NCI-H2227 treated with DMSO at 0.1 percent for 48 hours (cell line): Measurements from ENCODE around the gene KNDC1.
"Not testable (repeated sequence)": the region's sequence is repeated elsewhere in the genome, so short reads cannot be mapped to it uniquely, and the experiment has no call there.

Source experiments
- DNase-seq: peaks from one replicate; lab custom pipeline; 2025; lab: John Stamatoyannopoulos, UW

Gene KNDC1

GRCh38 chr10:133259602-133259989, 99.6 kb downstream of the KNDC1 start:
- DNase-seq: no peak

DNA sequence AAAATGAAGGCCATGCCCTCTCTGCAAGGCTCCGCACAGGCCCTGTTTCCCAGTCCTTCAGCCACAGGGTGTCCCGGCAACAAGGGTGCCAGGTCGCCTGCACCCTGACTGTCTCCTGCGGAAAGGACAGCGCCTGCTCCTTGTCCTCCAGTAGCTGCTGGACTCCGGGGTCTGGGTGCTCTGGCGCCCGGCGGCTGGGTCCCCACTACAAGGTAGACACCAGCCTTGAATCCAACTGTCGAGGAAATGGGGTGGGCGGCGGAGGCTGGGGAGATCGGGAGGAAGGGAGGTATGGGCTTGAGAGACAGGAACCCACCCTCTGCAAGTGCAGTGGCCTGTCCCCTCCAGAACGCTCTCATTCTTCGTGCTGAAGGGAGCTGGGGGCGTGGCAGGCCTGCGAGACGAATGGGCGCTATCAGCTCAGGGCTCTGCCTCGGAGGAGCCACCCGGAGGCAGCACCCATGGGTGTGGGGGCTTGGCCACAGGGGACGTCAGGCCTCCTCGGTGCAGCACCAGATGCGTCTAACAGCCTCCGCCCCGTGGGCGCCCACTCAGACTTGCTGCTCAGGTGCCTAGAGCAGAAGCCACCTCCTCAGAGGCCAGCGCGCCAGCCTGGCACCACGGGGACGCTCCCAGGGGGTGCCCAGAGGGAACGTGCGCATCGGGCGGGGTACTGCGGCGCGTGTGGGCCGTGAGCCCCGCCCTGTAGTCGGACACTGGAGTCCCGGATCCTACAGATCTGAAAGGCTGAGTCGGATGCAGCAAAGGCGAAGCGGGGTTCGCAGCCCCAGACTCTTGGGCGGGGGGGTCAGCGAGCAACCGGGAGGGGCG, 101.1 kb downstream of the KNDC1 start:
- DNase-seq: no peak

GRCh38 chr10:133261726-133262325, 101.8 kb downstream of the KNDC1 start:
- peak; percentile 64 for DNase-seq

GRCh38 chr10:133262696-133263095, 102.7 kb downstream of the KNDC1 start:
- no peak for DNase-seq

DNA sequence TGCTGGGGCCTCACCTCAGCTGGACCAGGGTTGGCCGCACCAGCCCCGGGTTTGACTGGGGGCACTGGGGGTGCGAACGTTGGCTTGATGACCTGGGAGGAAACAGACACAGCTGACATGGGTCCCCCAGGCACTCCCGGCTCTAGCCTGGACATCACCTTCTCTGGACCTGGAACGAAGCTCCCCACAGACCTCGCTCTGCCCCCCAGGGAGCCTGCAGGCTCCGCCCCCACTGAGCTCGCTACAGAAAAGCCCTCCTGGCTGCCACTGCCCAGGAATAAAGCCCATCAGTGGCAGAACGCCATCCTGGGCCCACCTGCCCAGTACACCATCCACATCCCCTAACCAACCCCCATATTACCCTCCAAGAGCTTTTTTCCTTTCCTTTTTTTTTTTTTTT, 103.7 kb downstream of the KNDC1 start:
- no peak for DNase-seq

GRCh38 chr10:133264461-133264860, 104.4 kb downstream of the KNDC1 start:
- DNase-seq: no peak

GRCh38 chr10:133265052-133265451, 105.0 kb downstream of the KNDC1 start:
- DNase-seq: not testable (repeated sequence)

DNA sequence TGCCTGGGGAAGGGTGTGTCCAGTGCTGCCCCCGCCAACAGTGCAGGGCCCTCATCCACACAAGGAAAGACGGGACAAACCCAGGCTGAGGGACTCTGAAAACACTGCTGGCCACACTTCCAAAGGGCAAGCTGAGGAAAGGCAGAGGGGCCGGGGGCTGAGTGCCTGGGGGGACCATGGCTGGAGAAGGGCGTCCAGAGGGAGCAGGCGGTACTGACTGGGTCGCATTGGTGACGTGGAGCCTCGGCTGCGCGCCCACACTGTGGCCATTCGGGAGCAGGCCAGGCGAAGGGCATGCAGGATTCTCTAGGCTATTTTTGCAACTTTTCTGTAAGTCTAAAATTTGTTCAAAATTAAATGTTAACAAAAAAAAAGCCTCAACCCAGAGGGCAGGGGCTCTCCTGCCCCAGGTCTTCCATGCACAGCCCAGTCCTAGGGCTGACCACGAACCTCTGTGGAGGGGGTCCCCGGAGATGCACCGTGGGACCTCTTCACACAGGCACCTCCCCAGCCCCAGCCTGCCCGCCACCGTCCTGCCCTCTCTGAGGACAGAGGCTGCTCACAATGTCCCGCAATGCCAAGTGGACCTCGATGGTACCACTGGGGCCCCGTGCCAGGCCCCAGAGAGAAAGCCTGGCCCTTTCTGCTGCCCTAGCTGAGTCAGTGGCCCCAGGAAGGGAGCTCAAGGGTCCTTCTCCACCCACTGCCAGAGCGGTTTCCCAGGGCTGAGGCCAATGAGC, 106.2 kb downstream of the KNDC1 start:
- DNase-seq: no peak

DNA sequence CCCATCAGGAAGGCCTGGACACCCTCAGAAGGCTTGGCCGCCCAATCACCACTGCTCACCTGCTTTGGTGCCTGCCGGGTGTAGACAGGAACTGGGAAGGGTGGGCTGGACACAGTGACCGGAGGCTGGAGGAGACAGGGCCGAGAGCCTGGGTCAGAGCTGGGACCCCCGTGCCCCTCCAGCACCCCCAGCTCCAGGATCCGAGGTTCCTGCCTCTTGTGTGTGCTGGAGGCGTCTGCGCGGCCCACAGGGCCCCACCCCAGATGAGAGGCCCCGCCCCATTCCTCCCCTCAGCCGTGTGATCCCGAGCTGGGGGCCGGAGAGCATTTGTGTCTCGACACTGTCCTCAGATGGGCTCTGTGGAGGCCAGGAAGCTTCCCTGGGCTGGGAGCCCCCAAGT, 107.3 kb downstream of the KNDC1 start:
- no peak for DNase-seq

- no peak for DNase-seq
Observed at GRCh38 chr10:133267829-133268228, 107.8 kb downstream of the KNDC1 start.

DNA sequence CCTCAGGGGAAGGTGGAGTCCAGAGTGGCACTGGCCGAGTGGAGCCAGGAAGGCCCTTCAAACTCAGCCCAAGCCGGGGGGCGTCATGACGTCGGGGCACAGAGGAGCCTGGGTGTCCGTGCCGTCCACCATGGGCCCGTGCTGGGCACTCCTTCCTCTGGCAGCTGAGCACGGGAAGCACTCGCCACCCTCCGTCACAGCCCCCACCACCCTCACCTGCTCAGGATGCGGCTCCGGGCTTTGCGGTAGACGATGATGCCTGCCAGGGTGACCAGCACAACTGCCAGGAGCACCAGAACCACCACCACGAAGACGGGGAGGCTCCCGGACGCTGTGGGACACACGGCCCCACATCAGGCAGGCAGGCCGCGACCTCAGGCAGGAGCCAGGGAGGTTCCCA, 108.5 kb downstream of the KNDC1 start:
- DNase-seq: no peak

DNA sequence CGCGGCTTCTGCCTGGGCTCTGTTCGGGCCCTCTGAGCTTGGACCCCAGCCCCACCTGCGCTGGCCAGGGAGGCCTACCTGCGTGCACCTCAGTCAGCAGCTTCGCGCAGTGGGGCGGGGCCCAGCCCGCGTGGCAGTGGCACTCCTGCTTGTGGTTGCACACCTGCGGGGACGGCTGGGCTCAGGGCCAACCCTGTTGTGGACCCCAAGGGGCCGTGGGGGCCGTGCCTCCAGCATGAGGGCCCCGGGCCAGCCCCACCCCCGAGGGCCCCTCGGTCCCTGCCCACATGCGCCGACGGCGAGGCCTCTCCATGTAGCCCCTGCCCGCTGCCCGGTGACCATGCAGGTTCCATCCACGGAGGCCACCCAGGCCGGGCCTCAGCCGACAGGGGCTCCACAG, 109.3 kb downstream of the KNDC1 start:
- no peak for DNase-seq

DNA sequence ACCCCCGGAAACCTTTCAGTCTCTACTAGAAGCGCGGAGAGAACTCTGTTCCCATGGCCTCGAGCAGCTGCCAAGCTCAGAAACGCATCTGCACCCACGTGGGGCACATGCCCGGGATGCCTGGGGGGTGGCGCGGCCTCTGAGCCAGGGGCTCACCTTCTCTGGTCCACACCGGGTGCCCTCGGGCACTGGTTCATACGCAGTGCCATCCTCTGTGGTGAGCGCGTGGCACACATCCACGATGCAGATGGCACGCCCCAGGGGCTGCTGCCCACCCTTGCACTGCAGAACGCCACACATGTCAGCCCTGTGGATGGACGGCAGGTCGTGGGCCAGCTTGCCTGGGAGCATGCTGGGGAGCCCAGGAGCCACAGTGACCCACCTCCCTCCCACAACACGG, 110.2 kb downstream of the KNDC1 start:
- no peak for DNase-seq

GRCh38 chr10:133270773-133271297, 110.8 kb downstream of the KNDC1 start:
- no peak for DNase-seq

- no peak for DNase-seq
Observed at GRCh38 chr10:133271521-133272300, 111.7 kb downstream of the KNDC1 start.

DNA sequence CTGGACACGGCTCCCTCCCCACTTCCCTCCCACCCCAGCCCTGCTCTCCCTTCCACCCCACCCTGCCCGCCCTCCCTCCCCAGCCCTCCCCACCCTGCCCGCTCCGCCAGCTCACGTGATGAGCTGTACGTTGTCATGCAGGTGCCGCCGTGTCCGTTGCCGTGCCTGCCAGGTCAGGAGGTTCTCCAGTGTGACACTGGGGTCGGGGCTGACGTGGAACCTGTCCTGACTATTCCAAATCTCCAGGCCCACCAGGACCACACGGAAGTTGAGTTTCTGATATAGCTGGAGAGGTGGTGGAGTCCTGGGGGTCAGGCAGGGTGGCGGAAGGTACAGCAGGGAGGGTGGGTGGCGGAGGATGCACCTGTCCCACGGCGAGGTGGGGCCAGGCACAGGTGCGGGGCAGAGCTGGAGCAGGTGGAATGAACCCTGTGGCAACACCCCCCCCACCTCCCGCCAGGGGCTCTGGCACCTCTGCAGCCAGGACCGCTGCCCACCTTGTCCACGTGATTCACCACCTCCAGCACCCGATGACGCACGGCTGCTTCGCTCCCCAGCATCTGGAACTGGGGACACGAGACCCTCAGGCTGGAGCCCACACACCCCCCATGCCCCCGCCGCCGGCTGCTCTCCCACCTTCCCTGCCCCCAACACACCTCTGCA, 112.4 kb downstream of the KNDC1 start:
- DNase-seq: no peak

DNA sequence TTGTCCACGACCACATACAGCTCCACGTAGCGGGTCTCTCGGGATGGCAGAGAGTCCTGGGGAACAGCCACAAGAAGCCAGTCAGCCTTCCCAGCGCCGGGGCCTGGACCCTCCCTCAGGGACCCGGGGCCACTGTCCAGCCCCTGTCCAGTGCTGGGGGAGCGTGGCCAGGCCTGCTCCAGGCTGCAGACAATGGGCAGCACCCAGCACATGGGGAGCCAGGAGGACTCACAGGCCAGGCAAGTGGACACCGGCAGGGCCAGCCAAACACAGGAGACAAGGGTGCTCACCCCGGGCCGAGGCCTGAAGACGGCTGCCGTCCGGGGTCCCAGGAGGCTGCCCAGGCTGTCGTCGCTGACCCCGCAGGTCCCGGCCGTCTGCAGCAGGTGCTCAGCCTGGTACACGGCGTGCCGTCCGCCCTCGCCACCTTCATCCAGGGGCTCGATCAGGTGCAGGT, 113.0 kb downstream of the KNDC1 start:
- no peak for DNase-seq

DNA sequence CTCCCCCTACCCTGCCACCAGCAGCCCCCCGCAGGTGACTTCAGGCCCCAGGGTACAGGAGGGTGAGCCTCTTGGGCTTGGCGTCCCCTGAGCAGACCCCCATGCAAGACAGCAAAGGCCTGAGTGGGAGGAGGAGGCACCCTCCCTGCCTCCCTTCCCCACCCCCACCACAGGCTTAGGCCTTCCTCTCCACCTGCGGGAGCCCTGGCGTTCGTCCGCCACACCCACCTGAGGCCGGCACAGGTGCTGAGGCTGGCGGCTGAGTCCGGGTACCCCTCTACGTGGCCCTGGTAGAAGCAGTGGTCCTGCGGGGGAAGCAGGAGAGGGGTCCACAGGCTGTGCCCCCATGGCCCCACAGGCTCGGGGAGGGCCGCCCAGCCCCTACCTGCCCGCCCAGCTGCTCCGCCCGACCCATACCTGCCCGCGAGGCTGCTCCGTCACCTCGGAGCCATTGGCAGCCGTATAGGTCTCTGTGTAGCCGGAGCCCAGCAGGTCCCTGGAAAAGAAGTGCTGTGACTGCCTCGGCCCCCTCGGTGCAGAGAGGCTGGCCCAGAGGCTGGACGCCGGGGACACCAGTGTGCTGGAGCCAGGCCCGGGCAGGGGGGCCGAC, 113.6 kb downstream of the KNDC1 start:
- no peak for DNase-seq

- no peak for DNase-seq
Observed at GRCh38 chr10:133274751-133275683, 115.0 kb downstream of the KNDC1 start.

DNA sequence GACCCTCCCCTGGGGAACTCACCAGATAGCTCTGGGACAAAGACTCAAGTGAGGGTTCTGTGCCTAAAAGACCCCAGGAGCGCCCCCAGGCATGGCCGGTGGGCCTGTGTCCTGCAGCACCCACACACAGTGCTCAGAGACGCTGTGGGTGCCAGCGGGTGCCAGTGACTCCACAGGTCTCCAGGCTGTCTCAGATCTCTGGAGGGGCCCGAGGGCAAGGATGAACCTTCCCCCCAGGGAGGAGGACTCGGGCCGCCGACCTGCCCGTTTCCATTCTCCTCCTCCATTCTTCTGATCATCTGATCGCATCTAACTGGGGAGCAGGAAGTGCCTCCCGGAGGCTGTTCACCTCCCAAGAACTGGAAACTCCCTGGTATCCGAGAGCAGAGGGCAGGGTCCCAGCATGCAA, 115.7 kb downstream of the KNDC1 start:
- DNase-seq: no peak
